HepG2 (cell line): Measurements from ENCODE around the gene ALOX5.

Experiments
- CTCF ChIP-seq: sonication (generic); formaldehyde crosslinking; IDR thresholded peaks from 2 replicates; pipeline ENCODE4 v1.5.0; 2020; ENCODE audit warnings: mild to moderate bottlenecking, missing genetic modification reagents, moderate library complexity
- FOXK1 ChIP-seq: sonication (generic); formaldehyde crosslinking; IDR thresholded peaks from 2 replicates; pipeline ENCODE4 v1.4.0; 2020; ENCODE audit warnings: low read depth, missing genetic modification reagents, borderline replicate concordance
- FOXK2 ChIP-seq: fragments of 450-650 bp; IDR thresholded peaks from 2 replicates; pipeline ENCODE4 v1.6.1; 2016
- RFX5 ChIP-seq: IDR thresholded peaks from 2 replicates; pipeline ENCODE4 v1.6.1; 2011; ENCODE audit warnings: low read depth, low read length, improper control_type of control experiment
- SIN3A ChIP-seq: IDR thresholded peaks from 2 replicates; pipeline ENCODE4 v1.6.1; 2011; ENCODE audit warnings: low read depth, mild to moderate bottlenecking, control low read depth, low read length, borderline replicate concordance
- TAF1 ChIP-seq: sonication (generic); formaldehyde crosslinking; IDR thresholded peaks from 2 replicates; pipeline ENCODE4 v1.4.0; 2020; ENCODE audit warnings: missing genetic modification reagents
- TARDBP ChIP-seq: sonication (generic); formaldehyde crosslinking; IDR thresholded peaks from 2 replicates; pipeline ENCODE4 v1.8.0; 2022; ENCODE audit warnings: mild to moderate bottlenecking, missing genetic modification reagents
- TSC22D2 ChIP-seq: sonication (generic); formaldehyde crosslinking; IDR thresholded peaks from 2 replicates; pipeline ENCODE4 v1.5.1; 2020; ENCODE audit warnings: missing genetic modification reagents, mild to moderate bottlenecking, borderline replicate concordance
- ZBTB1 ChIP-seq: sonication (generic); formaldehyde crosslinking; IDR thresholded peaks from 2 replicates; pipeline ENCODE4 v1.4.0; 2020; ENCODE audit warnings: missing genetic modification reagents, borderline replicate concordance
- ZNF205 ChIP-seq: IDR thresholded peaks from 2 replicates; pipeline ENCODE4 v1.6.1; 2018; ENCODE audit warnings: missing biosample characterization, missing genetic modification reagents
- ZNF639 ChIP-seq: conservative IDR thresholded peaks from 2 replicates; pipeline ENCODE4 v1.6.1; 2018; ENCODE audit warnings: missing genetic modification reagents
- ZNF790 ChIP-seq: sonication (generic); formaldehyde crosslinking; IDR thresholded peaks from 2 replicates; pipeline ENCODE4 v1.8.0; 2022; ENCODE audit warnings: missing genetic modification reagents, mild to moderate bottlenecking, borderline replicate concordance
- ZNF841 ChIP-seq: sonication (generic); formaldehyde crosslinking; IDR thresholded peaks from 2 replicates; pipeline ENCODE4 v1.8.1; 2023; ENCODE audit warnings: missing genetic modification reagents, borderline replicate concordance

GRCh38 chr10:45427262-45427969 is 53.4 kb downstream of the ALOX5 start:
- TF ChIP-seq ZBTB1 (CRISPR knock-in tag) = no peak
- no peak for TF ChIP-seq CTCF (CRISPR knock-in tag)
- TF ChIP-seq SIN3A = no peak
- TF ChIP-seq FOXK1 (CRISPR knock-in tag) = no peak
- no peak for TF ChIP-seq ZNF790 (CRISPR knock-in tag)
- TF ChIP-seq TAF1 (CRISPR knock-in tag) = no peak
- TF ChIP-seq TSC22D2 (CRISPR knock-in tag) = no peak
- no peak for TF ChIP-seq ZNF841 (CRISPR knock-in tag)
- TF ChIP-seq RFX5 = no peak
- no peak for TF ChIP-seq ZNF205 (CRISPR knock-in tag)
- no peak for TF ChIP-seq FOXK2
- TF ChIP-seq ZNF639 = no peak
- TF ChIP-seq TARDBP (CRISPR knock-in tag) = no peak
